Right lobe of liver (tissue), 6 donors: ENCODE measurements around the gene SDHAF2. TPM values are rescaled to one million over a fixed set of nuclear protein-coding genes. Genes with fewer than 3 reads are reported as not detected.
"Not testable (repeated sequence)": the region's sequence is repeated elsewhere in the genome, so short reads cannot be mapped to it uniquely, and the experiment has no call there.

ENCODE experiments used
- ATAC-seq, 4 donors: fragments of 200-7000 bp; cut with Tn5 transposase; one replicate each; pipeline ENCODE4 v1.9.1; 2020; ENCODE audit warnings: mild to moderate bottlenecking in 4 of 4, moderate library complexity in 4 of 4
- DNase-seq, 3 donors: peaks; one replicate each; pipeline ENCODE4 v3.0.0-alpha.2; 2020
- H3K27ac ChIP-seq, 3 donors: fragments of 200-600 bp; one replicate each; pipeline ENCODE4 v1.8.0; 2022
- H3K27me3 ChIP-seq, 2 donors: fragments of 200-600 bp; one replicate each; pipeline ENCODE4 v1.8.0; 2022
- H3K36me3 ChIP-seq, 4 donors: fragments of 200-600 bp; sonication (generic) in 1 of 4; one replicate each; pipeline versions ENCODE4 v1.5.1 to v1.8.0; 2017 to 2022; ENCODE audit warnings: control low read depth in 1 of 4
- H3K4me1 ChIP-seq, 4 donors: fragments of 200-600 bp; sonication (generic) in 1 of 4; one replicate each; pipeline versions ENCODE4 v1.5.1 to v1.8.0; 2017 to 2022; ENCODE audit warnings: control low read depth in 1 of 4
- H3K4me3 ChIP-seq, 3 donors: fragments of 200-600 bp; one replicate each; pipeline ENCODE4 v1.8.0; 2022
- H3K9me3 ChIP-seq, 4 donors: fragments of 200-600 bp; sonication (generic) in 1 of 4; one replicate each; pipeline versions ENCODE4 v1.5.1 to v1.8.0; 2017 to 2022; ENCODE audit warnings: control low read depth in 1 of 4
- POLR2A ChIP-seq: fragments of 450-650 bp; IDR thresholded peaks from one replicate; pipeline ENCODE4 v1.6.1; 2017; ENCODE audit warnings: antibody characterized with exemption, mild to moderate bottlenecking
- WGBS: methylation state at CpG from one replicate; pipeline ENCODE4 v1.1.6; 2018; ENCODE audit warnings: low coverage, low lambda C conversion rate; ENCODE audit not compliant: insufficient coverage; ENCODE audit errors: missing lambda C conversion rate; 5-methylcytosine and 5-hydroxymethylcytosine counted together
- intact Hi-C, 2 donors: fragments of 100-400 bp; cut with DNase I; formaldehyde crosslinking; loops; one replicate each; pipeline versions ENCODE4 v1.11.2 to v1.14.1; 2022
- total RNA-seq, 6 experiments: library from RNA; depleted of rRNA in 2 of 6; stranded (reverse); fragments of >200 nt in 2 of 6; fragmentation: NEBNext Ultra II Directional in 3 of 6; extraction: Animal tissue kit (Norgen Biotek cat#: 25700) in 3 of 6; gene quantifications; one replicate each; pipeline versions ENCODE4 v1.1.0 to v1.2.4, GENCODE V29; 2016 to 2023
- TF ChIP-seq, protein P1 (sequence below), 4 donors: fragments of 200-600 bp in 3 of 4; fragments of 450-650 bp in 1 of 4; IDR thresholded peaks; one replicate each; pipeline versions ENCODE4 v1.5.1 to v1.8.0; 2016 to 2022; ENCODE audit warnings: antibody characterized with exemption in 4 of 4, mild to moderate bottlenecking in 2 of 4
- donor health status: DM: no; HTN: yes; CAD: no.
- donor health status: DM: no; HTN: no; CAD: no.
- donor health status: DM: no; HTN: no; CAD: no.
- donor health status: DM: no; HTN: yes; CAD: no.
- donor health status: DM: no; HTN: yes; CAD: no.

SDHAF2 gene
- total RNA-seq, 6 experiments from 2014 or later, result 17.7 to 62.5 (median 23.3) TPM

DNA sequence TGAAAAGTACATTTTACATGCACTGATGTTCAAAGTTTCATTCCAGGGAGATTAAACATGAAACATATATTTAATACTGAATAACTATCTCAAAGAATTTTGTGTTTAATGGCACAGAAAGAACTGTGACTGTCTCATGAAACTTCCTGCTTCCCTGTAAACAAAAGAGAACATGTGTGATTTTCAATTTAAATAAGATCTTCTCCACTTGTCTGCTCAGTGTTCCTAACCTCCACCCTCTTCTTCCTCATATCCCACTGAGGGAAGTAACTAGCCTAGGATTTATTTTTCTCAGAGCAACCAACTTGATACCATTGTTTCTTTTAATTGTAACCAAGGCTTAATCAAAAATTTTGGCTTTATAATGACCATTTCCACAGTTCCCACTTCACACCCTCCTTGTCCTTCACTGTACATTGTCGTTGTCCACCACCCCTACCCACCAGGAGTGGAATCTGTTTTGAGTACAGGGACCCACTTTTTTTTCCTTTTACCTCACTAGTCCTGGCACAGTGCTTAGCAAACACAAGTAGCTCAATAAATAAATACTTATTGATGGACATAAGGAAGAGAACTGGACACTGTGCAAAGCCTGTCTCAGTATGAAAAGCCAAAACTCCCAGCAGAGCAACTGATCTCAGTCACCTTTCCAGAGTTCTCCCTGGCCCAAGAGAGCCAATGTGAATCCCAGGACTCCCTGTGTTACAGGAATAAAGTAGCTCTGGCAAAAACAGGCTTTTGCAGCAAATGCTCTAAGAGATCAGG, 4.4 kb upstream of the SDHAF2 start:
- TF ChIP-seq, protein P1, sequence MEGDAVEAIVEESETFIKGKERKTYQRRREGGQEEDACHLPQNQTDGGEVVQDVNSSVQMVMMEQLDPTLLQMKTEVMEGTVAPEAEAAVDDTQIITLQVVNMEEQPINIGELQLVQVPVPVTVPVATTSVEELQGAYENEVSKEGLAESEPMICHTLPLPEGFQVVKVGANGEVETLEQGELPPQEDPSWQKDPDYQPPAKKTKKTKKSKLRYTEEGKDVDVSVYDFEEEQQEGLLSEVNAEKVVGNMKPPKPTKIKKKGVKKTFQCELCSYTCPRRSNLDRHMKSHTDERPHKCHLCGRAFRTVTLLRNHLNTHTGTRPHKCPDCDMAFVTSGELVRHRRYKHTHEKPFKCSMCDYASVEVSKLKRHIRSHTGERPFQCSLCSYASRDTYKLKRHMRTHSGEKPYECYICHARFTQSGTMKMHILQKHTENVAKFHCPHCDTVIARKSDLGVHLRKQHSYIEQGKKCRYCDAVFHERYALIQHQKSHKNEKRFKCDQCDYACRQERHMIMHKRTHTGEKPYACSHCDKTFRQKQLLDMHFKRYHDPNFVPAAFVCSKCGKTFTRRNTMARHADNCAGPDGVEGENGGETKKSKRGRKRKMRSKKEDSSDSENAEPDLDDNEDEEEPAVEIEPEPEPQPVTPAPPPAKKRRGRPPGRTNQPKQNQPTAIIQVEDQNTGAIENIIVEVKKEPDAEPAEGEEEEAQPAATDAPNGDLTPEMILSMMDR (IDR thresholded peaks at IDR 0.05), result no peak
- TF ChIP-seq POLR2A, result no peak
- Histone ChIP-seq H3K27me3 (no peaks in the 10 kb centered on the region), H3K27ac (no peak overlapping the region), H3K4me3 (no peak overlapping the region), H3K9me3 (no peaks in the 10 kb centered on the region), H3K36me3 (peaks cover 14 to 70% (median 31%) of the 10 kb centered on the region in 4 donors), H3K4me1 (peaks cover 0 to 10% (median 4%) of the 10 kb centered on the region in 4 donors)
- intact Hi-C loops, result no loop called here
- DNase-seq (no peak), ATAC-seq (no peak)
- WGBS, result 78% methylated on average over 1 of the region's 1 CpG

DNA sequence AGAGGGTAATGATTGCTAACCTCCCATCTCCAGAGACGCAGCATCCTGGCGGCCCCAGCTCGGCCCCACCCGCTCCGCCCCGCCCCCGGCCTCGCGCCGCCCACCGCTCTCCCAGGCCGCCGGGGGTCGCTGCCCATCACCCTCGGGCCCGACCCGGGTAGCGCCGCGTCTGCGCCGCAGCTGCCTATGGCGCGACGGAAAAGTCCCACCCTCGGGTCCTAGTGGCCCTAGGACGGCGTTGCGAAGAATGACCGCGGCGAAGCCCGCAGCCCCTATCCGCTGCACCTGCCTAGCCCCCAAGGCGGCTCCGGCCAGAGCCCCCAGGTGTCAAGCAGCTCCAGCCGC, 606 bp upstream of the SDHAF2 start:
- whole genome bisulfite sequencing, result no CpG with 5 or more reads among the region's 37 CpGs
- H3K27ac ChIP-seq, result peak overlapping the region; percentile 75 to 93 (median 80)
- H3K36me3 ChIP-seq, result peaks cover 4 to 40% (median 23%) of the 10 kb centered on the region in 4 donors
- no peaks in the 10 kb centered on the region for H3K27me3 ChIP-seq
- ATAC-seq (peak; percentile 60 to 74 (median 68)), DNase-seq (peak in 1 of 3 donors; percentile 73)
- TF ChIP-seq, protein P1 (IDR thresholded peaks at IDR 0.05), result peak; percentile 17 to 25 (median 19)
- no peak for TF ChIP-seq POLR2A
- peaks cover 0 to 32% (median 7%) of the 10 kb centered on the region in 4 donors for H3K4me1 ChIP-seq
- intact Hi-C loops, result no loop called here
- H3K9me3 ChIP-seq, result no peaks in the 10 kb centered on the region
- H3K4me3 ChIP-seq, result peak overlapping the region; percentile 77 to 93 (median 87)

- intact Hi-C loops, H3K9me3 ChIP-seq, H3K27me3 ChIP-seq, ATAC-seq: not testable (repeated sequence)
- 40% methylated on average over 5 of the region's 10 CpGs for WGBS
- H3K27ac ChIP-seq, result peak overlapping the region in 1 of 3 donors; percentile 80
- H3K4me3 ChIP-seq, result peak overlapping the region; percentile 77 to 93 (median 87)
- H3K4me1 ChIP-seq, result peaks cover 0 to 32% (median 7%) of the 10 kb centered on the region in 4 donors
- peaks cover 2 to 26% (median 13%) of the 10 kb centered on the region in 4 donors for H3K36me3 ChIP-seq
- peak in 1 of 3 donors; percentile 27 for DNase-seq
These were observed 915 bp downstream of the SDHAF2 start for GRCh38 chr11:61430839-61431238.

DNA sequence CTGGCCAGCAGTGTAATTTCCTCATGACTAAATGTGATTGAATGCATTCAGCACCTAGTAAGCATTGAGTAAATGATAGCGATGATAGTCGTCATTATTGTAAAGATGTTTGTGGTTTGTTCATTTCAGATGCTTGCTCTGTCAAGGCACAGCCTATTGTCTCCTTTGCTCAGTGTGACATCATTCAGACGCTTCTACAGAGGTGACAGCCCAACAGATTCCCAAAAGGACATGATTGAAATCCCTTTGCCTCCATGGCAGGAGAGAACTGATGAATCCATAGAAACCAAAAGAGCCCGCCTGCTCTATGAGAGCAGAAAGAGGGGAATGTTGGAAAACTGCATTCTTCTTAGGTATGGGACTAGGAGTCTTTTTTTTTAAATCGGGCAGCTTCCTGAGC, 7.6 kb downstream of the SDHAF2 start:
- H3K36me3 ChIP-seq, result peaks cover 8 to 40% (median 15%) of the 10 kb centered on the region in 4 donors

GRCh38 chr11:61439615-61440014, 9.7 kb downstream of the SDHAF2 start:
- intact Hi-C loops, result no loop called here
- Histone ChIP-seq H3K27me3 (no peaks in the 10 kb centered on the region), H3K4me3 (no peak overlapping the region), H3K4me1 (no peaks in the 10 kb centered on the region), H3K9me3 (no peaks in the 10 kb centered on the region), H3K36me3 (peaks cover 8 to 40% (median 18%) of the 10 kb centered on the region in 4 donors), H3K27ac (no peak overlapping the region)
- ATAC-seq (no peak), DNase-seq (no peak)
- TF ChIP-seq, protein P1 (IDR thresholded peaks at IDR 0.05), result no peak
- TF ChIP-seq POLR2A, result no peak
- WGBS, result 100% methylated on average over 1 of the region's 1 CpG

More for the DNA sequence above, 7.6 kb downstream of the SDHAF2 start:
- H3K27ac ChIP-seq, result no peak overlapping the region
- no peaks in the 10 kb centered on the region for H3K9me3 ChIP-seq
- no peak for TF ChIP-seq POLR2A
- TF ChIP-seq, protein P1 (IDR thresholded peaks at IDR 0.05), result no peak
- intact Hi-C loops, result no loop called here
- DNase-seq, result no peak
- H3K4me1 ChIP-seq, result peaks cover 0 to 2% (median 0%) of the 10 kb centered on the region in 4 donors
- 98% methylated on average over 5 of the region's 5 CpGs for whole genome bisulfite sequencing
- no peaks in the 10 kb centered on the region for H3K27me3 ChIP-seq
- ATAC-seq, result no peak
- no peak overlapping the region for H3K4me3 ChIP-seq
